ENCODE results near the gene SEL1L2.

DNA sequence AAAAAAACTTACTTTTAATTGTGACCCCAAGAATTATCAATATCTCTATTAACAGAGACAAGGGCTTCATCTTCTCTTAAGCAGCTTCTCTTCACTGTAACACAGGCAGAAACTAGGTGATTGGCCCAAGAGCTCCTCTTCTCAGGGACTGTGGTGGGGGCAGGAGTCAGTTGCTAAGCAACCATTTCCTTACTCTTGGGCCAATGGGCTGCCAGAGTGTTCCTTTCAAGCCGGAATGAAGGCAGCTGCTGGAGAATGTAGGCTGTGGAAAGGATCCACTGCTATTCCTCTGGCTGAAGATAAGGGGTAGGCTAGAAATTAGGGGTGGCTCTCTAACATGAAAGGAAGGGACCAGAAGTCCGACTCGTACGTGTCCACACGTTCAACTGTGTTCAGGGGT lies at the start of gene SEL1L2:
- TF ChIP-seq, protein P1, sequence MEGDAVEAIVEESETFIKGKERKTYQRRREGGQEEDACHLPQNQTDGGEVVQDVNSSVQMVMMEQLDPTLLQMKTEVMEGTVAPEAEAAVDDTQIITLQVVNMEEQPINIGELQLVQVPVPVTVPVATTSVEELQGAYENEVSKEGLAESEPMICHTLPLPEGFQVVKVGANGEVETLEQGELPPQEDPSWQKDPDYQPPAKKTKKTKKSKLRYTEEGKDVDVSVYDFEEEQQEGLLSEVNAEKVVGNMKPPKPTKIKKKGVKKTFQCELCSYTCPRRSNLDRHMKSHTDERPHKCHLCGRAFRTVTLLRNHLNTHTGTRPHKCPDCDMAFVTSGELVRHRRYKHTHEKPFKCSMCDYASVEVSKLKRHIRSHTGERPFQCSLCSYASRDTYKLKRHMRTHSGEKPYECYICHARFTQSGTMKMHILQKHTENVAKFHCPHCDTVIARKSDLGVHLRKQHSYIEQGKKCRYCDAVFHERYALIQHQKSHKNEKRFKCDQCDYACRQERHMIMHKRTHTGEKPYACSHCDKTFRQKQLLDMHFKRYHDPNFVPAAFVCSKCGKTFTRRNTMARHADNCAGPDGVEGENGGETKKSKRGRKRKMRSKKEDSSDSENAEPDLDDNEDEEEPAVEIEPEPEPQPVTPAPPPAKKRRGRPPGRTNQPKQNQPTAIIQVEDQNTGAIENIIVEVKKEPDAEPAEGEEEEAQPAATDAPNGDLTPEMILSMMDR (IDR thresholded peaks at IDR 0.05) = no peak
- no peak for TF ChIP-seq POLR2A (IDR thresholded peaks at IDR 0.05)
